Calu3 (cell line): ENCODE data around the gene MBD2. TPM values are rescaled to one million over a fixed set of nuclear protein-coding genes. Genes with fewer than 3 reads are reported as not detected.

Experiments used
- BruUV-seq: library from RNA; stranded (reverse); fragments of 400-500 nt; replicated peaks from 2 replicates; lab custom pipeline; 2021; lab: Mats Ljungman, UMichigan
- CTCF ChIA-PET: fragments of 300-600 bp; sonication (Branson Sonifier 250); formaldehyde crosslinking; loops from one replicate; lab custom pipeline; 2022; ENCODE audit warnings: antibody characterized with exemption; lab: Charles Lee
- DNase-seq: peaks from one replicate; pipeline ENCODE4 v3.0.0; 2022
- H3K27ac Mint-ChIP-seq: one replicate; pipeline ENCODE4 v1.8.0; 2022; ENCODE audit warnings: mixed read lengths; ENCODE audit not compliant: unreplicated experiment
- H3K27me3 Mint-ChIP-seq: one replicate; pipeline ENCODE4 v1.8.0; 2022; ENCODE audit warnings: mixed read lengths; ENCODE audit not compliant: unreplicated experiment
- H3K36me3 Mint-ChIP-seq: one replicate; pipeline ENCODE4 v1.8.0; 2022; ENCODE audit warnings: mild to moderate bottlenecking, moderate library complexity, mixed read lengths; ENCODE audit not compliant: insufficient read depth, unreplicated experiment
- H3K4me1 Mint-ChIP-seq: one replicate; pipeline ENCODE4 v1.8.0; 2022; ENCODE audit warnings: mild to moderate bottlenecking, low read depth, mixed read lengths; ENCODE audit not compliant: unreplicated experiment
- H3K4me3 Mint-ChIP-seq: one replicate; pipeline ENCODE4 v1.8.0; 2022; ENCODE audit warnings: mild to moderate bottlenecking, low read depth, moderate library complexity, mixed read lengths; ENCODE audit not compliant: unreplicated experiment
- H3K9me3 Mint-ChIP-seq: one replicate; pipeline ENCODE4 v1.8.0; 2022; ENCODE audit warnings: low read depth, mixed read lengths; ENCODE audit not compliant: unreplicated experiment
- intact Hi-C: fragments of 100-400 bp; cut with micrococcal nuclease; formaldehyde crosslinking; loops from one replicate; pipeline ENCODE4 v1.10.0; 2022; ENCODE audit not compliant: unreplicated experiment
- total RNA-seq: library from RNA; stranded (reverse); gene quantifications from 2 replicates; pipeline ENCODE4 v1.2.3, GENCODE V29; 2022
- TF ChIP-seq, protein P1 (sequence below): fragments of 200-600 bp; IDR thresholded peaks from one replicate; pipeline ENCODE4 v1.8.0; 2022; ENCODE audit warnings: antibody characterized with exemption; ENCODE audit not compliant: unreplicated experiment

MBD2 gene
- total RNA-seq, 1 experiment from 2014 or later = 106 TPM

GRCh38 chr18:54150226-54150625, 74.2 kb downstream of the MBD2 start:
- no peaks in the 10 kb centered on the region for H3K9me3 Mint-ChIP-seq
- TF ChIP-seq, protein P1, sequence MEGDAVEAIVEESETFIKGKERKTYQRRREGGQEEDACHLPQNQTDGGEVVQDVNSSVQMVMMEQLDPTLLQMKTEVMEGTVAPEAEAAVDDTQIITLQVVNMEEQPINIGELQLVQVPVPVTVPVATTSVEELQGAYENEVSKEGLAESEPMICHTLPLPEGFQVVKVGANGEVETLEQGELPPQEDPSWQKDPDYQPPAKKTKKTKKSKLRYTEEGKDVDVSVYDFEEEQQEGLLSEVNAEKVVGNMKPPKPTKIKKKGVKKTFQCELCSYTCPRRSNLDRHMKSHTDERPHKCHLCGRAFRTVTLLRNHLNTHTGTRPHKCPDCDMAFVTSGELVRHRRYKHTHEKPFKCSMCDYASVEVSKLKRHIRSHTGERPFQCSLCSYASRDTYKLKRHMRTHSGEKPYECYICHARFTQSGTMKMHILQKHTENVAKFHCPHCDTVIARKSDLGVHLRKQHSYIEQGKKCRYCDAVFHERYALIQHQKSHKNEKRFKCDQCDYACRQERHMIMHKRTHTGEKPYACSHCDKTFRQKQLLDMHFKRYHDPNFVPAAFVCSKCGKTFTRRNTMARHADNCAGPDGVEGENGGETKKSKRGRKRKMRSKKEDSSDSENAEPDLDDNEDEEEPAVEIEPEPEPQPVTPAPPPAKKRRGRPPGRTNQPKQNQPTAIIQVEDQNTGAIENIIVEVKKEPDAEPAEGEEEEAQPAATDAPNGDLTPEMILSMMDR = no peak
- H3K4me1 Mint-ChIP-seq = peaks cover 46% of the 10 kb centered on the region
- H3K27ac Mint-ChIP-seq = no peak overlapping the region
- intact Hi-C loops = no loop called here
- no peak overlapping the region for H3K4me3 Mint-ChIP-seq
- no peaks in the 10 kb centered on the region for H3K27me3 Mint-ChIP-seq
- BruUV-seq = no TSS peak
- DNase-seq = no peak
- H3K36me3 Mint-ChIP-seq = peaks cover 22% of the 10 kb centered on the region
- CTCF ChIA-PET = no interaction called here

GRCh38 chr18:54149078-54149697, 75.3 kb downstream of the MBD2 start:
- H3K27ac Mint-ChIP-seq = peak overlapping the region; percentile 79
- no TSS peak for BruUV-seq
- TF ChIP-seq, protein P1 = no peak
- no peaks in the 10 kb centered on the region for H3K9me3 Mint-ChIP-seq
- CTCF ChIA-PET = no interaction called here
- H3K36me3 Mint-ChIP-seq = peaks cover 13% of the 10 kb centered on the region
- peaks cover 46% of the 10 kb centered on the region for H3K4me1 Mint-ChIP-seq
- intact Hi-C loops = loop anchor here (2.0 kb wide), 1 partner anchor 74 kb away; no protein-coding TSS in a partner anchor
- peak overlapping the region; percentile 37 for H3K4me3 Mint-ChIP-seq
- DNase-seq = peak; percentile 58
- no peaks in the 10 kb centered on the region for H3K27me3 Mint-ChIP-seq

DNA sequence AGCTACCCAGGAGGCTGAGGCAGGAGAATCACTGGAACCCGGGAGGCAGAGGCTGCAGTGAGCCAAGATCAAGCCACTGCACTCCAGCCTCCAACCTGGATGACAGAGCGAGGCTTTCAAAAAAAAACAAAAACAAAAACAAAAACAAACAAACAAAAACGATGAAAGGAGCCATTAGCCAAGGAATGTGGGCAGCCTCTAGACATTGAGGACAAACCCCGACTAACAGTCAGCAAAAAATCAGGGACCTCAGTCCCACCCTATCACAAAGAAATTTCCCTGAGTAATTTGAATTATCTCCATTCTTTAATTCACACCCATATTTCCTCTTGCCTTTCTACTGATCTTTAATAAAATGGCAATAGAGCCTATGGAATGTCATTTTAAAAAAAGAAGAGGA, 75.8 kb downstream of the MBD2 start:
- TF ChIP-seq, protein P1 = no peak
- Mint-ChIP-seq H3K36me3 (peaks cover 12% of the 10 kb centered on the region), H3K9me3 (peaks cover under 1% of the 10 kb centered on the region), H3K27me3 (no peaks in the 10 kb centered on the region), H3K27ac (peak overlapping the region; percentile 79), H3K4me3 (peak overlapping the region; percentile 37), H3K4me1 (peaks cover 46% of the 10 kb centered on the region)
- intact Hi-C loops = loop anchor here (2.0 kb wide), 1 partner anchor 74 kb away; no protein-coding TSS in a partner anchor
- CTCF ChIA-PET = interaction anchor here (0.6 kb wide), 1 partner anchor 15 kb away, joined by 3 read pairs; no protein-coding TSS in a partner anchor
- DNase-seq = no peak
- BruUV-seq = no TSS peak

DNA sequence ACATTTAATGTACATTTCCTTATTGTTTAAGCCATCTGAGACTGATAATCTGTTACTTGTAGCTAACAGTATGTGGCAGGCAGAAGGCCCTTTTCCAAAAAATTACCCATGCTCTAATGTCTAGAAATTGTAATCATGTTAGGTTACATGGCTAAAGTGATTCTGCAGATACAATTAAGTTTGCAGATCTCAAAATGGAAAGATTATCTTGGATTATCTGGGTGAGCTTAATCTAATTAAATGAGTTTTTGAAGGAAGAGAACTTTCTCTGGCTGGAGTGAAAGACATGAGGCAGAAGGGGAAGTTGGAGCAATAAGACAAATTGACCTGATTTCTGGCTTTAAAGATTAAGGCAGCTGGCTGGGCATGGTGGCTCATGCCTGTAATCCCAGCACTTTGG, 76.3 kb downstream of the MBD2 start:
- H3K4me1 Mint-ChIP-seq = peaks cover 46% of the 10 kb centered on the region
- peaks cover 4% of the 10 kb centered on the region for H3K9me3 Mint-ChIP-seq
- H3K27me3 Mint-ChIP-seq = no peaks in the 10 kb centered on the region
- CTCF ChIA-PET = interaction anchor here (0.6 kb wide), 1 partner anchor 15 kb away, joined by 3 read pairs; no protein-coding TSS in a partner anchor
- peaks cover 12% of the 10 kb centered on the region for H3K36me3 Mint-ChIP-seq
- no TSS peak for BruUV-seq
- peak overlapping the region; percentile 79 for H3K27ac Mint-ChIP-seq
- TF ChIP-seq, protein P1 = no peak
- no peak for DNase-seq
- H3K4me3 Mint-ChIP-seq = no peak overlapping the region
- intact Hi-C loops = loop anchor here (2.0 kb wide), 1 partner anchor 75 kb away; no protein-coding TSS in a partner anchor
